GM12873 (cell line): ENCODE results near the gene ZNF197.

Experiments used
- TF ChIP-seq, protein P1 (sequence below): IDR thresholded peaks from 2 replicates; pipeline ENCODE4 v1.5.1; 2012; ENCODE audit warnings: low read depth, mild to moderate bottlenecking, moderate library complexity, low read length, control low read depth; ENCODE audit not compliant: insufficient read depth; ENCODE audit errors: missing control alignments

The ZNF197 gene

DNA sequence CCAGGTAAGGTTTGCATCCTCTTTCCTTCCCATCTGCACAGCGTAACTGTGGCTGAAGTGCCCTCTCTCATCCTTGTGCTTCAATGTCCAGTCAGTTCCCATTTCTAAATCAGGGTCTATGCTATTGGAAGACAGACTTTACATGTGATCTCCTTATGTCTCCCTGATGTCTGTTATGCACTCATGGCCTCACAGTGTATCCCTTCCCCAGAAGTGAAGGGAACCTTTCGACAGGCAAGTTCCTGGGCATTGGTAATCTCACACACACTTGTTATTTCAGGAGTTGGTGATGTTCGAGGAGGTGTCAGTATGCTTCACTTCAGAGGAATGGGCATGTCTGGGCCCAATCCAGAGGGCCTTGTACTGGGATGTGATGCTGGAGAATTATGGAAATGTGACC lies 7.4 kb downstream of the ZNF197 start:
- TF ChIP-seq, protein P1, sequence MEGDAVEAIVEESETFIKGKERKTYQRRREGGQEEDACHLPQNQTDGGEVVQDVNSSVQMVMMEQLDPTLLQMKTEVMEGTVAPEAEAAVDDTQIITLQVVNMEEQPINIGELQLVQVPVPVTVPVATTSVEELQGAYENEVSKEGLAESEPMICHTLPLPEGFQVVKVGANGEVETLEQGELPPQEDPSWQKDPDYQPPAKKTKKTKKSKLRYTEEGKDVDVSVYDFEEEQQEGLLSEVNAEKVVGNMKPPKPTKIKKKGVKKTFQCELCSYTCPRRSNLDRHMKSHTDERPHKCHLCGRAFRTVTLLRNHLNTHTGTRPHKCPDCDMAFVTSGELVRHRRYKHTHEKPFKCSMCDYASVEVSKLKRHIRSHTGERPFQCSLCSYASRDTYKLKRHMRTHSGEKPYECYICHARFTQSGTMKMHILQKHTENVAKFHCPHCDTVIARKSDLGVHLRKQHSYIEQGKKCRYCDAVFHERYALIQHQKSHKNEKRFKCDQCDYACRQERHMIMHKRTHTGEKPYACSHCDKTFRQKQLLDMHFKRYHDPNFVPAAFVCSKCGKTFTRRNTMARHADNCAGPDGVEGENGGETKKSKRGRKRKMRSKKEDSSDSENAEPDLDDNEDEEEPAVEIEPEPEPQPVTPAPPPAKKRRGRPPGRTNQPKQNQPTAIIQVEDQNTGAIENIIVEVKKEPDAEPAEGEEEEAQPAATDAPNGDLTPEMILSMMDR: no peak

GRCh38 chr3:44642337-44642736 lies 17.5 kb downstream of the ZNF197 start:
- TF ChIP-seq, protein P1: no peak

DNA sequence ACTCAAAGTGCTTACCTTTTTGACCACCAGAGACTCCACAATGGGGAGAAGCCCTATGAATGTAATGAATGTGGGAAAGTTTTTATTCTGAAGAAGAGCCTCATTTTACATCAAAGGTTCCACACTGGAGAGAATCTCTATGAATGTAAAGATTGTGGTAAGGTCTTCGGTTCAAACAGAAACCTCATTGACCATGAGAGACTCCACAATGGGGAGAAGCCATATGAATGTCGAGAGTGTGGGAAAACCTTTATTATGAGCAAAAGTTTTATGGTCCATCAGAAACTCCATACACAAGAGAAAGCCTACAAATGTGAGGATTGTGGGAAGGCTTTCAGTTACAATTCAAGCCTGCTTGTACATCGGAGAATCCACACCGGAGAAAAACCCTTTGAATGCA lies 18.2 kb downstream of the ZNF197 start:
- TF ChIP-seq, protein P1: no peak

GRCh38 chr3:44647771-44648170 lies 22.9 kb downstream of the ZNF197 start:
- TF ChIP-seq, protein P1: no peak

DNA sequence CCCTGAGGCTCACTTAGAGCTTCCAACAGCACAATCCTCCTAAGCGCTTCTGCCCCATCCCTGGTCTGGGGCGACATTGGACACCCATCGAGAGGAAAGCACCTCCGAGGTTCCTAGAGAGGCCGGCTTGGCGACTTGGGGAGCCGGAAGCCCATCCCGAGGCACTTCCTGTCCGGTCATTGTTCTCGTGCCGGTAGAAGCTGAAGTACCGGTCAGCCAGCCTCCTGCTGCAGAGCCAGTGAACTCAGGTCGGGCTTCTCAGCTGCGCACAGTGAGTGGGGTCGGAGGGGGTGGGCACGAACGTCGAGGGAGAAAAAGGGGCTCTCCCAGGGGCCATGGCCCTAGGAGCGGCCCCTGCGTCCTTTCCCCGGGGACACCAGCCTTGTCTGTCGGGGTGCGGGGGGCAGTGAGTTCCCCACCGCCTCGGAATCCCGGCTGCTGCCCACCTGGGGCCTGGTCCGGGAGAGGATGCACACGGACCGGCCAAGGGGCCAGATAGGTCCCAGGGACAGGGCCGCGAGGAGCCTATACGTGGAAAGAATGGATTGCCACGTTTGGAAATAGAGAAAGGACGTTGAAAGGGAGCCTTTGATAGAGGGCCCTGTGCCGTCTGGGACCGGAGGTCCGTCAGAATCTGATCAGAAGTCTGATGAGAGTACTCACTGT lies 23.9 kb downstream of the ZNF197 start, which contains the start of gene ZNF35:
ZNF35 (plus strand) TSS at position 169 of the 666 bp plus-strand sequence. CDS start 2,336 bp downstream, outside the sequence.
- TF ChIP-seq, protein P1: no peak

DNA sequence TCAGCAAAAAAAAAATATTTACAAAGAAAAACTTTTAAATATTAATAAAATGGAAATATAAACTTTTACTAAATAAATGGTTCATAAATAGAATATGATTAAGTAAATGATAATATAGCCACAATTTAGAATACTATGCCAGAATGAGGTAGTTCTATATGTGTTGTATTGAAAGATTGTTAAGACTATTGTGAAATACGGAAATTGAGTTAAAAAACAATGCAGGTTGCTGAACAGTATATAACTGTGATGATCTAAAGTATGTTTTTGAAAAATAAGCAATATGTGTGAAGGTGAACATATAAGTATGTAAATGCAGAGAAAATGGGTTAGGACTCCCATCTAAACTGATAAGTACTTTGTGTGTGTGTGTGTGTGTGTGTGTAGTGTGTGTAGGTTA lies 24.9 kb downstream of the ZNF197 start:
- TF ChIP-seq, protein P1: no peak

GRCh38 chr3:44654039-44654438 lies 29.2 kb downstream of the ZNF197 start:
- TF ChIP-seq, protein P1: no peak

DNA sequence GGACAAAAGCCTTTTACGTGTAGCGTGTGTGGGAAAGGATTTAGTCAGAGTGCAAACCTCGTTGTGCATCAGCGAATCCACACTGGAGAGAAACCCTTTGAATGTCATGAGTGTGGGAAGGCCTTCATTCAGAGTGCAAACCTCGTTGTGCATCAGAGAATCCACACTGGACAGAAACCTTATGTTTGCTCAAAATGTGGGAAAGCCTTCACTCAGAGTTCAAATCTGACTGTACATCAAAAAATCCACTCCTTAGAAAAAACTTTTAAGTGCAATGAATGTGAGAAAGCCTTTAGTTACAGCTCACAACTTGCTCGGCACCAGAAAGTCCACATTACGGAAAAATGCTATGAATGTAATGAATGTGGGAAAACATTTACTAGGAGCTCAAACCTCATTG lies 34.2 kb downstream of the ZNF197 start:
- TF ChIP-seq, protein P1: no peak
